CD14-positive monocyte (primary cell): ENCODE data around the gene RAB11FIP5. TPM values are rescaled to one million over a fixed set of nuclear protein-coding genes. Genes with fewer than 3 reads are reported as not detected.
A peak's percentile ranks its signal among the peaks of the same experiment; 100 is the strongest.

Experiments
- DNase-seq, 3 donors: peaks; one replicate each; pipeline ENCODE4 v3.0.0-alpha.2; 2011 to 2022
- H2AFZ ChIP-seq: 2 replicates; pipeline ENCODE4 v1.6.0; 2012; ENCODE audit warnings: mild to moderate bottlenecking, low read depth, low read length, inconsistent platforms; ENCODE audit not compliant: insufficient read depth, poor library complexity, severe bottlenecking
- H3K27ac ChIP-seq, 2 donors: 1 replicate in 1 of 2; 2 replicates in 1 of 2; pipeline ENCODE4 v1.5.1; 2012 to 2013; ENCODE audit warnings: low read length in 2 of 2, control low read depth in 1 of 2, inconsistent platforms in 1 of 2, low read depth in 1 of 2, mild to moderate bottlenecking in 1 of 2
- H3K27me3 ChIP-seq, 2 donors: one replicate each; pipeline versions ENCODE4 v1.6.0 to v1.6.1; 2011 to 2013; ENCODE audit warnings: low read length in 2 of 2; ENCODE audit not compliant: control insufficient read depth in 2 of 2, insufficient read depth in 2 of 2
- H3K36me3 ChIP-seq, 2 donors: replicated peaks in 1 of 2; 1 replicate in 1 of 2; 2 replicates in 1 of 2; pipeline versions ENCODE4 v1.5.1 to v1.6.1; 2012 to 2013; ENCODE audit warnings: low read length in 2 of 2, control low read depth in 1 of 2, inconsistent platforms in 1 of 2, mild to moderate bottlenecking in 1 of 2; ENCODE audit not compliant: insufficient read depth in 2 of 2, control insufficient read depth in 1 of 2
- H3K4me1 ChIP-seq, 2 donors: 1 replicate in 1 of 2; 2 replicates in 1 of 2; pipeline versions ENCODE4 v1.5.1 to v1.6.1; 2012 to 2013; ENCODE audit warnings: low read length in 2 of 2, control low read depth in 1 of 2, inconsistent platforms in 1 of 2, mild to moderate bottlenecking in 1 of 2, moderate library complexity in 1 of 2; ENCODE audit not compliant: insufficient read depth in 2 of 2, control insufficient read depth in 1 of 2
- H3K4me2 ChIP-seq: replicated peaks from 2 replicates; pipeline ENCODE3; 2012; ENCODE audit warnings: low read length, moderate library complexity, mild to moderate bottlenecking; ENCODE audit not compliant: poor library complexity, severe bottlenecking; ENCODE audit errors: extremely low read depth
- H3K4me3 ChIP-seq, 3 experiments: fragments of 200-600 bp in 1 of 3; sonication (generic) in 1 of 3; replicated peaks in 1 of 3; 1 replicate in 2 of 3; 2 replicates in 1 of 3; pipeline ENCODE4 v1.5.1; 2011 to 2013; ENCODE audit warnings: low read length in 3 of 3, mild to moderate bottlenecking in 3 of 3, control low read depth in 2 of 3, low read depth in 2 of 3, inconsistent platforms in 1 of 3, moderate library complexity in 1 of 3
- H3K79me2 ChIP-seq: 2 replicates; pipeline ENCODE4 v1.6.0; 2012; ENCODE audit warnings: mild to moderate bottlenecking, control low read depth, inconsistent platforms, low read length, moderate library complexity; ENCODE audit not compliant: insufficient read depth
- H3K9ac ChIP-seq: 2 replicates; pipeline ENCODE4 v1.6.0; 2017; ENCODE audit warnings: low read length, mild to moderate bottlenecking; ENCODE audit not compliant: insufficient read depth, poor library complexity, severe bottlenecking
- H3K9me3 ChIP-seq, 2 donors: replicated peaks in 1 of 2; 1 replicate in 1 of 2; 2 replicates in 1 of 2; pipeline versions ENCODE4 v1.5.1 to v1.6.1; 2012 to 2013; ENCODE audit warnings: low read length in 2 of 2, control low read depth in 1 of 2; ENCODE audit not compliant: control insufficient read depth in 1 of 2, insufficient read depth in 1 of 2
- H4K20me1 ChIP-seq: 2 replicates; pipeline ENCODE4 v1.6.0; 2012; ENCODE audit warnings: mild to moderate bottlenecking, low read length, control low read depth, moderate library complexity; ENCODE audit not compliant: insufficient read depth
- H3K27ac Mint-ChIP-seq, 7 donors: one replicate each; pipeline ENCODE4 v1.8.0; 2020; ENCODE audit warnings: mild to moderate bottlenecking in 7 of 7, mixed read lengths in 7 of 7, moderate library complexity in 6 of 7, inconsistent platforms in 2 of 7
- H3K27me3 Mint-ChIP-seq, 3 donors: one replicate each; pipeline ENCODE4 v1.8.0; 2021 to 2022; ENCODE audit warnings: low read depth in 3 of 3, mild to moderate bottlenecking in 3 of 3, mixed read lengths in 3 of 3, moderate library complexity in 3 of 3, inconsistent platforms in 1 of 3
- H3K36me3 Mint-ChIP-seq, 2 donors: one replicate each; pipeline ENCODE4 v1.8.0; 2020; ENCODE audit warnings: mixed read lengths in 2 of 2, inconsistent platforms in 1 of 2, mild to moderate bottlenecking in 1 of 2
- H3K4me1 Mint-ChIP-seq: one replicate; pipeline ENCODE4 v1.8.0; 2020; ENCODE audit warnings: mild to moderate bottlenecking, mixed read lengths
- H3K4me3 Mint-ChIP-seq, 2 donors: one replicate each; pipeline ENCODE4 v1.8.0; 2020; ENCODE audit warnings: mild to moderate bottlenecking in 2 of 2, mixed read lengths in 2 of 2, moderate library complexity in 1 of 2
- H3K9me3 Mint-ChIP-seq, 7 donors: one replicate each; pipeline ENCODE4 v1.8.0; 2020 to 2022; ENCODE audit warnings: mixed read lengths in 7 of 7, mild to moderate bottlenecking in 6 of 7, moderate library complexity in 6 of 7, inconsistent platforms in 2 of 7
- CTCF ChIP-seq: fragments of 200-600 bp; IDR thresholded peaks from one replicate; pipeline ENCODE4 v1.8.0; 2022; ENCODE audit warnings: antibody characterized with exemption, mild to moderate bottlenecking
- WGBS: methylation state at CpG from one replicate; pipeline ENCODE4 v1.1.5; 2013; ENCODE audit warnings: missing lambda C conversion rate; ENCODE audit not compliant: insufficient coverage; 5-methylcytosine and 5-hydroxymethylcytosine counted together
- intact Hi-C, 2 donors: fragments of 100-400 bp; cut with micrococcal nuclease; formaldehyde crosslinking; loops; one replicate each; pipeline versions ENCODE4 v1.15.0 to v1.15.1; 2023
- polyA minus RNA-seq: library from RNA; depleted of rRNA, polyadenylated mRNA; stranded (reverse); fragments of >200 nt; gene quantifications from 2 replicates; pipeline ENCODE4 v1.2.3, GENCODE V29; 2012
- polyA plus RNA-seq, 3 donors: library from polyadenylated mRNA; depleted of rRNA in 1 of 3; unstranded in 2 of 3; stranded (reverse) in 1 of 3; fragments of 300-500 nt in 2 of 3; fragments of >200 nt in 1 of 3; fragmentation: Illumina TruSeq in 2 of 3; gene quantifications; 1 replicate in 2 of 3; 2 replicates in 1 of 3; pipeline ENCODE4 v1.2.3, GENCODE V29; 2012 to 2021
- total RNA-seq, 12 experiments: library from RNA in 1 of 12; stranded (reverse) in 1 of 12; fragments of 120-200 nt in 1 of 12; gene quantifications; one replicate each; pipeline ENCODE4 v1.2.4 and lab custom pipeline; 2013 to 2026; ENCODE audit warnings: mixed read lengths in 6 of 12, inconsistent platforms in 1 of 12

RAB11FIP5 gene
- 0.56 TPM for total RNA-seq (2013)
- polyA plus RNA-seq (under 1 TPM; 0.57 to 0.93 (median 0.61) TPM), polyA minus RNA-seq (1.4 and 1.5 TPM in 2 replicates), total RNA-seq (lab: John Stamatoyannopoulos, UW) (0.86 to 3.9 (median 1.7) reads per million in 11 experiments)

GRCh38 chr2:73112913-73113854 is at the start of gene RAB11FIP5:
RAB11FIP5 (minus strand) TSS chr2:73112948; CDS start chr2:73112777, 171 bp downstream.
- Mint-ChIP-seq H3K4me3 (peak within 1 kb of the TSS; percentile 77 to 91), H3K27me3 (peaks cover 53 to 85% (median 73%) of the 10 kb centered on the region in 3 donors), H3K9me3 (peaks cover 0 to 17% (median 6%) of the 10 kb centered on the region in 7 donors), H3K36me3 (peaks cover 3 to 12% of the 10 kb centered on the region in 2 donors), H3K4me1 (peaks cover 18% of the 10 kb centered on the region), H3K27ac (no peak within 1 kb of the TSS)
- H3K27me3 ChIP-seq, result peaks cover 37 to 66% of the 10 kb centered on the region in 2 donors
- no peak within 1 kb of the TSS for H3K27ac ChIP-seq
- H3K4me2 ChIP-seq, result peak within 1 kb of the TSS; percentile 95
- H3K9me3 ChIP-seq, result peaks cover 0 to 4% of the 10 kb centered on the region in 2 donors
- no peaks in the 10 kb centered on the region for H4K20me1 ChIP-seq
- peak within 1 kb of the TSS; percentile 85 for H2AFZ ChIP-seq
- peak; percentile 19 to 55 (median 43) for DNase-seq
- H3K4me3 ChIP-seq, result peak within 1 kb of the TSS; percentile 53 to 80 (median 62)
- peaks cover 12 to 26% of the 10 kb centered on the region in 2 donors for H3K4me1 ChIP-seq
- no peak for TF ChIP-seq CTCF
- intact Hi-C loops, result no loop called here
- H3K79me2 ChIP-seq, result no peaks in the 10 kb centered on the region
- 0% methylated on average over 72 of the region's 93 CpGs for WGBS
- H3K9ac ChIP-seq, result peak within 1 kb of the TSS; percentile 61
- H3K36me3 ChIP-seq, result no peaks in the 10 kb centered on the region

GRCh38 chr2:73156539-73157124 is 43.9 kb upstream of the RAB11FIP5 start:
- Histone ChIP-seq H3K27me3 (peaks cover 0 to 15% of the 10 kb centered on the region in 2 donors), H3K4me3 (no peak overlapping the region), H3K4me1 (peaks cover 0 to 3% of the 10 kb centered on the region in 2 donors), H3K9me3 (no peaks in the 10 kb centered on the region), H3K4me2 (no peak overlapping the region), H3K79me2 (no peaks in the 10 kb centered on the region), H3K9ac (peak overlapping the region; percentile 8), H4K20me1 (no peaks in the 10 kb centered on the region), H3K27ac (no peak overlapping the region), H3K36me3 (no peaks in the 10 kb centered on the region), H2AFZ (no peak overlapping the region)
- peaks cover 7% of the 10 kb centered on the region for H3K4me1 Mint-ChIP-seq
- intact Hi-C loops, result no loop called here
- H3K9me3 Mint-ChIP-seq, result peaks cover 0 to 10% (median 5%) of the 10 kb centered on the region in 7 donors
- peak; percentile 21 for TF ChIP-seq CTCF
- no peaks in the 10 kb centered on the region for H3K36me3 Mint-ChIP-seq
- peak in 1 of 3 donors; percentile 8 for DNase-seq
- WGBS, result 16% methylated on average over 22 of the region's 24 CpGs
- peaks cover 36 to 47% (median 38%) of the 10 kb centered on the region in 3 donors for H3K27me3 Mint-ChIP-seq
- H3K4me3 Mint-ChIP-seq, result peak overlapping the region in 1 of 2 donors; percentile 24
- peak overlapping the region in 1 of 7 donors; percentile 61 for H3K27ac Mint-ChIP-seq
